Hypothalamus (tissue), 51 donors: ENCODE data around the gene NMB.

ENCODE experiments used
- DNase-seq, 51 donors: peaks; one replicate each; lab custom pipeline; 2025; lab: John Stamatoyannopoulos, UW

Gene NMB

DNA sequence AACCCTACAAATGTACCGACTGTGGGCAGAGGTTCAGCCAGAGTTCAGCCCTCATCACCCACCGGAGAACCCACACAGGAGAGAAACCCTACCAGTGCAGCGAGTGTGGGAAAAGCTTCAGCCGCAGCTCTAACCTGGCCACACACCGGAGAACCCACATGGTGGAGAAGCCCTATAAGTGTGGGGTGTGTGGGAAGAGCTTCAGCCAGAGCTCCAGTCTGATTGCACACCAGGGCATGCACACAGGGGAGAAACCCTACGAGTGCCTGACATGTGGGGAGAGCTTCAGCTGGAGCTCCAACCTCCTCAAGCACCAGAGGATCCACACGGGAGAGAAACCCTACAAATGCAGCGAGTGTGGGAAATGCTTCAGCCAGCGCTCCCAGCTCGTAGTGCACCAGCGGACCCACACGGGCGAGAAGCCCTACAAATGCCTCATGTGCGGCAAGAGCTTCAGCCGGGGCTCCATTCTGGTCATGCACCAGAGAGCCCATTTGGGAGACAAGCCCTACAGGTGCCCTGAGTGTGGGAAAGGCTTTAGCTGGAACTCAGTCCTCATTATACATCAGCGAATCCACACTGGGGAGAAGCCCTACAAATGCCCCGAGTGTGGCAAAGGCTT is 36.5 kb downstream of the NMB start:
- DNase-seq = no peak

DNA sequence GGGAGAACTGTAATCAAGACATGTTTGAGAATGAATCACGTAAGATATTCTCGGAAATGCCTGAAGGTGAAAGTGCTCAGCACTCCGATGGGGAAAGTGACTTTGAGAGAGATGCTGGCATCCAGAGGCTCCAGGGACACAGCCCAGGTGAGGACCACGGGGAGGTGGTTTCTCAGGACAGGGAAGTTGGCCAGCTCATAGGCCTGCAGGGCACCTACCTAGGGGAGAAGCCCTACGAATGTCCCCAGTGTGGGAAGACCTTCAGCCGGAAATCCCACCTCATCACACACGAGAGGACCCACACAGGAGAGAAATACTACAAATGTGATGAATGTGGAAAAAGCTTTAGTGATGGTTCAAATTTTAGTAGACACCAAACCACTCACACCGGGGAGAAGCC is 37.4 kb downstream of the NMB start:
- no peak for DNase-seq

DNA sequence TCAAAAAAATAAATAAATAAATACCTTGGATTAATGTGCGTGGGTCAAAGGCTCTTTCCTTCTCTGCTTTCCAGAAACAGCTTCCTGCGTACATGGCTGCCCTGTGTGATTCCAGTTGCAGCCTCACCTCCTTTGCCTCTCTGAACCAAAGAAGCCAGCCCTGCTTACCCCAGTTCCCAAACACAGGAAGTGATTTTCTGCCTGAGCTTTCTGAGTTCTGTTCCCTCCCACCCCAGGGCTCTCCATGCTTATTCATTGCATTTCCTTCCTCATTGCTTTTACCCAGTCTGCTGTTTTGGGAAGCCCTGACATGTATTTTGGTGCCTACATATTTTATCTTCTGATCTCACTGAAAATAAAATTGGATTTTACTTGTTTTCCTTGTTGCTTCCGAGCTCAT is 41.8 kb downstream of the NMB start:
- DNase-seq = no peak

DNA sequence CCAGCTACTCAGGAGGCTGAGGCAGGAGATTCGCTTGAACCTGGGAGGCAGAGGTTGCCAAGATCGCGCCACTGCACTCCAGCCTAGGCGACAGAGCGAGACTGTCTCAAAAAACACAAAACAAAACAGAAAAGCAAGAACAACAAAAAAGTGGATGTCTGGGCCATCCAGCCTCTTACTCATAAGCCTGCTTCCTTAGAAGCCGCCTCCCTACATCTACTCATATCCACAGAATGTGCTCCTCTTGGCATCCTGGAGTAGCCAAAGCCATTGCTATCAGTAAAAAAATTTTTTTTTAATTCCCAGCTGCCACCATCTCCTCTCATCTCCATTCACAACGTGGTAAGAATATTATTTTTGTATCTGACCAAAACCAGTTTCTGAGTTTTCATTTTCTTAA is 46.4 kb downstream of the NMB start:
- no peak for DNase-seq

DNA sequence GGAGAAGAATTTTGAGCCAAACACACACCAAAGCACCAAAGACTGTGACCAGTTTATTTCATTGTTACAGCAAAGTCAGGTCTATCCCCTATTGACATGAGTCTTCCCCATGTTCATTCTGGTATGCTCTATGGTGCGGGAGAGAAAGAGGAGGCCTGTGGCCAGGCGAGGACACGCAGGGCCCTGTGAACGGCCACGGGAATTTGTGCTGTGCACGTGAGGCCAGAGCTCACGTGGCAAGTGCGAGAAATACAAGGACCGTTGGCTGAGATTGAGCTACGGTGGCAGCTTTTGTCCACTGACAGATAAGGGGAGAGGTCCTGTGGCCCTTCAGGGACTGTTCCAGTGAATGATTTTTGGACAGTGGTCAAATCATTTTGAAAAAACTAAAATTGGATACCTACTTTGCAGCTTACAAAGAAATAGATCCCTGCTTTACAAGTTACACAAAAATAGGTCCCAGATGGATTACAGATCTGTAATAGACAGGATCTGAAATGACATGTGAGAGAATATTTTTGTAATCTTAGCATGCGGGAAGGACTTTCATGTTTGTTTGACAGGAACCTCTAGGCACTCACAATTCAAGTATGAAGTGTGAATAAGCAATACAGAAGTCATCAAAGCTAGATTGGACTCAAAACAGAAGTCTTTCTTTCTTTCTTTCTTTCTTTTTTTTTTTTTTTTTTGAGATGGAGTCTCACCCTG is 48.0 kb downstream of the NMB start:
- no peak for DNase-seq

DNA sequence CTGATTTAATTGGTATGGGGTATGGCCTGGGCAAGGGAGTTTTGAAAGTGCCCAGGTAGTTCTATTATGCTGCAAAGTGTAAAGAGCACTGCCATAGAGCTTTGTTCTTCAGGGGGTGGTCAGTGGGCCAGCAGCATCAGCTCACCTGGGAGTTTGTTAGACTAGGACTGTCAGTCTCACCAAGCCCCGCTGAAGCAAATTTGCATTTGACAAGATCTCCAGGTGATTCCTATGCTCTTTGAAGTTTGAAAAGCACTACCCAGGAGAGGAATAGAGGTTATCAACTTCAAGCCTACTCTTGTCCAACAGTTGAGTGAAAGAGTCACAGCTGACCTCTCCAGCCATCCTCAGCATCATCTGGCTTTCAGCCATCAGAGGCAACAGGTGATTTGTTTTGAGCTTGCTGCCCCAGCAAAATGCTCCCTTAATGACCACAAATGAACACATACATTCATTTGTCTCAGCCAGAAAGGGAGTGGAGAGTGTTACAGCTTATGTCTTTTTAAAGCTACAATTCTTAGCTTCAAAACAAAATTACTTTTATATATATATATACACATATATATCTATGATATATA is 49.2 kb downstream of the NMB start:
- no peak for DNase-seq

DNA sequence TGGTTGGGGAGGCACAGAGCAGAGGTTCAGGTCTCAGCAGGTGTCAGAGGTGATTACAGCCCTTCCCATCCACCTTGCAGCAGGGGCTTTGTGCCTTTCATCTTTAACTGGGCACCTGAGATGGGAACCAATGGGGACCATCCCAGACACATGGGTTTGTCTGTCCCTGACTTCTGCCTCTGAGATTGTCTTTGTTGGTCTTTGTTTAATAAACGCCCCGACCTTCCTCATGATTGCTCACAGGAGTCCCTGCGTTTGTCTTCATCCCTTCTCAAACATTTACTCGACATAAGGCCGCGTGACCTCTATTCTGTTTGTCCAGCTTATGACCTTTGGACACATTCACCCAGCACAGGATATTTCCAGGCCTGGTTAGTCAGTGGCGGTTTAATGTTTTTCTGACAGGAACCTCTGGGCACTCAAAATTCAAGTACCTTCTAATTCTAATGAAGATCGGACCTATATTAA is 51.3 kb downstream of the NMB start:
- no peak for DNase-seq

DNA sequence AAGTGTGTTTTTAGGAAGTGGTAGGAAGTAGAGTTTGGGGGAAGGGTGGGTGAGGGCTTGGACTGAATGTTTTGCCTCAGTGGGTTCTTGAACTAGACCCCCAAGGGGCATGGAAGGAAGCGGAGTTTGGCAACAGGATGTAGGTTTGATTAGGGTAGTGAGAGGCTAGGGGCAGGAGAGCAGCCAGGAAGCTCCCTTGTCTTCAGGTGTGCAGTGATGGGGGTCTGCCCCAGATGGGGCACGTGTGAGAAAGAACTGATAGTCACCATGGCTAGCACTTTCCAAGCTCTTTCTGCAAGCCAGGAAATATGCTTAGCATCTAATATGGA is 52.5 kb downstream of the NMB start:
- no peak for DNase-seq
